NT2/D1 (cell line): Measurements from ENCODE around the gene PPP6R3.

Experiments
- YY1 ChIP-seq: IDR thresholded peaks from 2 replicates; pipeline ENCODE4 v1.6.1; 2011; ENCODE audit not compliant: insufficient read length, insufficient read depth
- ZNF274 ChIP-seq: IDR thresholded peaks from 2 replicates; pipeline ENCODE4 v1.6.1; 2011; ENCODE audit warnings: mild to moderate bottlenecking, low read depth, low read length

- TF ChIP-seq ZNF274 = no peak
- TF ChIP-seq YY1 = no peak
Measured at GRCh38 chr11:68593441-68593840, 132.9 kb downstream of the PPP6R3 start.
